Progenitor cell of endocrine pancreas (in vitro differentiated cells): Measurements from ENCODE around the gene CDH13. TPM values are rescaled to one million over a fixed set of nuclear protein-coding genes. Genes with fewer than 3 reads are reported as not detected.

Experiments used
- DNase-seq: peaks from one replicate; pipeline ENCODE4 v3.0.0; 2021; ENCODE audit warnings: low spot score; ENCODE audit not compliant: unreplicated experiment
- H3K27ac Mint-ChIP-seq: 2 replicates; pipeline ENCODE4 v1.8.0; 2021; ENCODE audit warnings: mild to moderate bottlenecking, moderate library complexity, mixed read lengths
- H3K27me3 Mint-ChIP-seq: 2 replicates; pipeline ENCODE4 v1.8.0; 2021; ENCODE audit warnings: mixed read lengths
- H3K36me3 Mint-ChIP-seq: 2 replicates; pipeline ENCODE4 v1.8.0; 2022; ENCODE audit warnings: mixed read lengths; ENCODE audit not compliant: insufficient read depth
- H3K4me1 Mint-ChIP-seq: 2 replicates; pipeline ENCODE4 v1.8.0; 2021; ENCODE audit warnings: low read depth, mixed read lengths
- H3K4me3 Mint-ChIP-seq: 2 replicates; pipeline ENCODE4 v1.8.0; 2021; ENCODE audit warnings: low read depth, mild to moderate bottlenecking, moderate library complexity, mixed read lengths
- H3K9me3 Mint-ChIP-seq: 2 replicates; pipeline ENCODE4 v1.8.0; 2021; ENCODE audit warnings: low read depth, mixed read lengths
- CTCF ChIP-seq: fragments of 200-600 bp; sonication (generic); IDR thresholded peaks from one replicate; pipeline ENCODE4 v1.5.0; 2021; ENCODE audit warnings: antibody characterized with exemption, mild to moderate bottlenecking; ENCODE audit not compliant: unreplicated experiment
- total RNA-seq: library from RNA; stranded (reverse); gene quantifications from 2 replicates; pipeline ENCODE4 v1.2.1, GENCODE V29; 2021

CDH13 gene
- total RNA-seq, 1 donor from 2014 or later: 0.38 TPM

GRCh38 chr16:82636958-82637357 is 10.2 kb downstream of the CDH13 start:
- no peak for DNase-seq
- H3K27me3 Mint-ChIP-seq: no peaks in the 10 kb centered on the region
- H3K36me3 Mint-ChIP-seq: no peaks in the 10 kb centered on the region
- no peak overlapping the region for H3K4me3 Mint-ChIP-seq
- H3K27ac Mint-ChIP-seq: no peak overlapping the region
- no peak for TF ChIP-seq CTCF
- H3K9me3 Mint-ChIP-seq: no peaks in the 10 kb centered on the region
- peaks cover 20% of the 10 kb centered on the region for H3K4me1 Mint-ChIP-seq

GRCh38 chr16:82638095-82638798 is 11.5 kb downstream of the CDH13 start:
- Mint-ChIP-seq H3K27ac (no peak overlapping the region), H3K9me3 (no peaks in the 10 kb centered on the region), H3K27me3 (no peaks in the 10 kb centered on the region), H3K36me3 (no peaks in the 10 kb centered on the region), H3K4me3 (no peak overlapping the region), H3K4me1 (peaks cover 25% of the 10 kb centered on the region)
- DNase-seq: no peak
- no peak for TF ChIP-seq CTCF

- no peak for DNase-seq
- Mint-ChIP-seq H3K9me3 (no peaks in the 10 kb centered on the region), H3K4me3 (no peak overlapping the region), H3K4me1 (peaks cover 25% of the 10 kb centered on the region), H3K36me3 (no peaks in the 10 kb centered on the region), H3K27me3 (peaks cover under 1% of the 10 kb centered on the region), H3K27ac (peak overlapping the region; percentile 57)
- no peak for TF ChIP-seq CTCF
Measured at GRCh38 chr16:82639263-82639662, 12.5 kb downstream of the CDH13 start.

- no peaks in the 10 kb centered on the region for H3K36me3 Mint-ChIP-seq
- H3K4me3 Mint-ChIP-seq: no peak overlapping the region
- H3K27me3 Mint-ChIP-seq: peaks cover 5% of the 10 kb centered on the region
- peaks cover 24% of the 10 kb centered on the region for H3K4me1 Mint-ChIP-seq
- H3K27ac Mint-ChIP-seq: peak overlapping the region; percentile 38
- peak; percentile 90 for TF ChIP-seq CTCF
- no peaks in the 10 kb centered on the region for H3K9me3 Mint-ChIP-seq
- DNase-seq: peak; percentile 56
Measured at GRCh38 chr16:82639666-82640336, 13.0 kb downstream of the CDH13 start.

- H3K9me3 Mint-ChIP-seq: no peaks in the 10 kb centered on the region
- no peak for TF ChIP-seq CTCF
- no peak overlapping the region for H3K27ac Mint-ChIP-seq
- H3K27me3 Mint-ChIP-seq: peaks cover 10% of the 10 kb centered on the region
- peaks cover 22% of the 10 kb centered on the region for H3K4me1 Mint-ChIP-seq
- no peaks in the 10 kb centered on the region for H3K36me3 Mint-ChIP-seq
- no peak overlapping the region for H3K4me3 Mint-ChIP-seq
- DNase-seq: no peak
Measured at GRCh38 chr16:82641336-82641984, 14.7 kb downstream of the CDH13 start.
